Measurements from ENCODE around the gene SERPINH1. TPM values are rescaled to one million over a fixed set of nuclear protein-coding genes. Genes with fewer than 3 reads are reported as not detected.

Gene SERPINH1
- total RNA-seq, 2 experiments from 2014 or later: 3.5 to 4.1 TPM

DNA sequence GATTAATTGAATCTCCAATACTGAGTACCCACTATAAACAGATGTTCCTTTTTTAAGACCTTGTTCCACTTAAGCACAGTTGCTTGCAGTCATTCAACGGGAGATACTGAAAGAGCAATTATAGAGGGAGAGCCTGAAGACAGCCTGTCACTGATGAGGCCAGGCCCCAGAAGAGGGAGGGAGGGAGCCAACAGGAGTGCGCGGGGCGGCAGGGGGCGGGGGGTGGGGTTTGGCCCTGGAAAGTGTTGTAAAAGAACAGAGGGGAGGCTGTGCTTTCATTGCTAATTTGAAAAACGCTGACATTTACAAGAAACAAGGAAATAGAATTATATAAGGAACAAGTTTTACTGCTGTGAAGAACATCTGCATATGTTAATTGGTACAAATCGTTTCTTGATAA lies 53.7 kb downstream of the SERPINH1 start:
- POLR2A ChIA-PET: no interaction called here
- Mint-ChIP-seq H3K4me1 (ENCODE audit: low read depth) (no peaks in the 10 kb centered on the region), H3K9me3 (no peaks in the 10 kb centered on the region)

DNA sequence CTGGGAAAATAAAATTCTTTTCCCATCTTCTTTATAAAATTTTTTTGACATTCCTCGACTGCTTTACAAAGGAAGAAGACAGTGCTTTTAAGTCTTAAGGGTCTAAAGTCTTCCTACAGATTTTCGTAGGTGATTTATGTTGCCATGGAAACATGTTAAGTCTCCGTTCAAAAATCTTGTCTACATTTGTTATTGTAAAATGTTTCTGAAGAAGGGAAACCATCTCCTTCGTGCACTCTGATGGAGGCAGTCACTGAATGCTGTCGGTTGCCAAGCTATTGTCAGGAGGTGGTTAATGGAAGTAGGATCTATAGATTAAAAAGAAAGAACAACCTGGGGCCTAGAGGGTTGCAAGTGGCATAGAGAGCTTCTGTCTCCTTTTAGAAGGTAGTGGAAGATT lies 54.2 kb downstream of the SERPINH1 start:
- TF ChIP-seq, protein P1, sequence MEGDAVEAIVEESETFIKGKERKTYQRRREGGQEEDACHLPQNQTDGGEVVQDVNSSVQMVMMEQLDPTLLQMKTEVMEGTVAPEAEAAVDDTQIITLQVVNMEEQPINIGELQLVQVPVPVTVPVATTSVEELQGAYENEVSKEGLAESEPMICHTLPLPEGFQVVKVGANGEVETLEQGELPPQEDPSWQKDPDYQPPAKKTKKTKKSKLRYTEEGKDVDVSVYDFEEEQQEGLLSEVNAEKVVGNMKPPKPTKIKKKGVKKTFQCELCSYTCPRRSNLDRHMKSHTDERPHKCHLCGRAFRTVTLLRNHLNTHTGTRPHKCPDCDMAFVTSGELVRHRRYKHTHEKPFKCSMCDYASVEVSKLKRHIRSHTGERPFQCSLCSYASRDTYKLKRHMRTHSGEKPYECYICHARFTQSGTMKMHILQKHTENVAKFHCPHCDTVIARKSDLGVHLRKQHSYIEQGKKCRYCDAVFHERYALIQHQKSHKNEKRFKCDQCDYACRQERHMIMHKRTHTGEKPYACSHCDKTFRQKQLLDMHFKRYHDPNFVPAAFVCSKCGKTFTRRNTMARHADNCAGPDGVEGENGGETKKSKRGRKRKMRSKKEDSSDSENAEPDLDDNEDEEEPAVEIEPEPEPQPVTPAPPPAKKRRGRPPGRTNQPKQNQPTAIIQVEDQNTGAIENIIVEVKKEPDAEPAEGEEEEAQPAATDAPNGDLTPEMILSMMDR (IDR thresholded peaks at IDR 0.05): no peak
- H3K27me3 ChIP-seq (ENCODE audit: control insufficient read depth in 1 of 2, insufficient read depth in 2 of 2, low read length in 2 of 2): no peaks in the 10 kb centered on the region
- no peaks in the 10 kb centered on the region for H3K36me3 ChIP-seq (ENCODE audit: insufficient read depth, low read length)
- DNase-seq: no peak
- no peak overlapping the region for H3K27ac ChIP-seq (ENCODE audit: low read depth in 1 of 2, low read length in 2 of 2)
- Mint-ChIP-seq H3K27me3 (peaks cover 7% of the 10 kb centered on the region), H3K4me3 (no peak overlapping the region), H3K4me1 (ENCODE audit: low read depth) (no peaks in the 10 kb centered on the region), H3K9me3 (no peaks in the 10 kb centered on the region), H3K27ac (no peak overlapping the region), H3K36me3 (ENCODE audit: low read depth) (no peaks in the 10 kb centered on the region)
- no peak overlapping the region for H3K4me3 ChIP-seq (ENCODE audit: low read length)
- ChIA-PET CTCF (no interaction called here), POLR2A (no interaction called here)
- H3K9me3 ChIP-seq (ENCODE audit: control insufficient read depth in 1 of 2, insufficient read depth in 1 of 2, low read length in 2 of 2): peaks cover 0 to 6% of the 10 kb centered on the region in 2 experiments
- intact Hi-C loops (cut with DNase I, micrococcal nuclease): no loop called here
- H3K4me1 ChIP-seq (ENCODE audit: insufficient read depth, low read length): no peaks in the 10 kb centered on the region
- ATAC-seq (ENCODE audit: poor library complexity): no peak

More for the DNA sequence above, 53.7 kb downstream of the SERPINH1 start:
- no peak overlapping the region for H3K27ac ChIP-seq (ENCODE audit: low read depth in 1 of 2, low read length in 2 of 2)
- H3K27me3 ChIP-seq (ENCODE audit: control insufficient read depth in 1 of 2, insufficient read depth in 2 of 2, low read length in 2 of 2): no peaks in the 10 kb centered on the region
- no peaks in the 10 kb centered on the region for H3K4me1 ChIP-seq (ENCODE audit: insufficient read depth, low read length)
- TF ChIP-seq, protein P1 (IDR thresholded peaks at IDR 0.05): no peak
- Mint-ChIP-seq H3K27me3 (peaks cover 7% of the 10 kb centered on the region), H3K36me3 (ENCODE audit: low read depth) (no peaks in the 10 kb centered on the region), H3K4me3 (no peak overlapping the region), H3K27ac (no peak overlapping the region)
- CTCF ChIA-PET: interaction anchor here (0.7 kb wide), 1 partner anchor 1472 kb away, joined by 3 read pairs; no protein-coding TSS in a partner anchor
- ATAC-seq (ENCODE audit: poor library complexity): no peak
- no peak overlapping the region for H3K4me3 ChIP-seq (ENCODE audit: low read length)
- H3K36me3 ChIP-seq (ENCODE audit: insufficient read depth, low read length): no peaks in the 10 kb centered on the region
- intact Hi-C loops (cut with DNase I, micrococcal nuclease): no loop called here
- peaks cover 0 to 6% of the 10 kb centered on the region in 2 experiments for H3K9me3 ChIP-seq (ENCODE audit: control insufficient read depth in 1 of 2, insufficient read depth in 1 of 2, low read length in 2 of 2)
- no peak for DNase-seq

Other genes starting within 250 kb of the SERPINH1 start
- 10 to 100 TPM; 26.7 to 27.8 TPM for gene ARRB1, start 210.6 kb upstream of the SERPINH1 start, total RNA-seq
- gene RPS3, start 162.7 kb upstream of the SERPINH1 start, total RNA-seq: 1,000 to 10,000 TPM; 4,753 to 4,828 TPM
- under 1 TPM; 0.33 to 0.81 TPM for gene KLHL35, start 129.1 kb upstream of the SERPINH1 start, total RNA-seq
- 100 to 1,000 TPM in 1 of 2 experiments, 10 to 100 TPM in 1; 91.6 to 101 TPM for gene GDPD5, start 36.3 kb upstream of the SERPINH1 start, total RNA-seq
- not detected for gene MAP6, start 106.8 kb downstream of the SERPINH1 start, total RNA-seq
- not detected for gene MOGAT2, start 155.6 kb downstream of the SERPINH1 start, total RNA-seq
- under 1 TPM; 0.19 to 0.25 TPM for gene DGAT2, start 206.5 kb downstream of the SERPINH1 start, total RNA-seq